Endothelial cell of umbilical vein (primary cell): ENCODE measurements around the gene DSCAML1. TPM values are rescaled to one million over a fixed set of nuclear protein-coding genes. Genes with fewer than 3 reads are reported as not detected.

Source experiments
- BruUV-seq: library from RNA; stranded (reverse); fragments of 400-500 nt; replicated peaks from 2 replicates; lab custom pipeline; 2021; lab: Mats Ljungman, UMichigan
- CTCF ChIA-PET: fragments of 300-600, 350-600 bp; sonication (Branson Sonifier 250); formaldehyde crosslinking; loops from one replicate; lab custom pipeline; 2021; ENCODE audit warnings: antibody characterized with exemption, inconsistent platforms; lab: Charles Lee
- POLR2A ChIA-PET: fragments of 300-600, 350-600 bp; sonication (Branson Sonifier 250); formaldehyde crosslinking; loops from one replicate; lab custom pipeline; 2021; ENCODE audit warnings: antibody characterized with exemption, inconsistent platforms; lab: Charles Lee
- DNase-seq: peaks from one replicate; pipeline ENCODE4 v3.0.0-alpha.2; 2011; ENCODE audit warnings: low read depth, low spot score
- FAIRE-seq: peaks from 2 replicates; lab custom pipeline; 2011; peaks lifted over from hg19 to GRCh38; lab: Jason Lieb, UNC
- H2AFZ ChIP-seq: 2 replicates; pipeline ENCODE4 v1.6.0; 2012; ENCODE audit warnings: low read depth, low read length, control low read depth, inconsistent platforms
- H3K27ac ChIP-seq: 2 replicates; pipeline ENCODE4 v1.5.1; 2011; ENCODE audit warnings: low read depth, mild to moderate bottlenecking, control low read depth, low read length, moderate library complexity; ENCODE audit not compliant: insufficient read depth
- H3K27me3 ChIP-seq, 2 experiments: 2 replicates each; pipeline versions ENCODE4 v1.6.0 to v1.6.1; 2011; ENCODE audit warnings: low read length in 2 of 2, mixed read lengths in 1 of 2; ENCODE audit not compliant: control insufficient read depth in 2 of 2, insufficient read depth in 2 of 2
- H3K36me3 ChIP-seq, 2 experiments: 2 replicates in 1 of 2; 3 replicates in 1 of 2; pipeline ENCODE4 v1.5.1; 2011; ENCODE audit warnings: low read length in 2 of 2, mild to moderate bottlenecking in 1 of 2, moderate library complexity in 1 of 2; ENCODE audit not compliant: control insufficient read depth in 2 of 2, insufficient read depth in 2 of 2; ENCODE audit errors: extremely low read depth in 1 of 2
- H3K4me1 ChIP-seq: 3 replicates; pipeline ENCODE4 v1.5.1; 2011; ENCODE audit warnings: mild to moderate bottlenecking, low read length; ENCODE audit not compliant: control insufficient read depth, insufficient read depth; ENCODE audit errors: extremely low read depth
- H3K4me2 ChIP-seq: 2 replicates; pipeline ENCODE4 v1.6.1; 2011; ENCODE audit warnings: low read length, control low read depth, mixed read lengths; ENCODE audit not compliant: insufficient read depth
- H3K4me3 ChIP-seq, 3 experiments: fragments of 200-600 bp in 1 of 3; sonication (generic), shearing (Covaris generic) in 1 of 3; replicated peaks in 1 of 3; 2 replicates each; pipeline ENCODE4 v1.5.1; 2011 to 2016; ENCODE audit warnings: control low read depth in 3 of 3, low read length in 3 of 3, mild to moderate bottlenecking in 2 of 3, inconsistent platforms in 1 of 3, low read depth in 1 of 3, moderate library complexity in 1 of 3; ENCODE audit not compliant: insufficient read depth in 1 of 3
- H3K79me2 ChIP-seq: 2 replicates; pipeline ENCODE4 v1.6.0; 2012; ENCODE audit warnings: low read length, inconsistent platforms; ENCODE audit not compliant: control insufficient read depth, insufficient read depth
- H3K9ac ChIP-seq: replicated peaks from 2 replicates; pipeline ENCODE3; 2011; ENCODE audit warnings: low read length, control low read depth; ENCODE audit not compliant: insufficient read depth; ENCODE audit errors: extremely low read depth
- H3K9me1 ChIP-seq: replicated peaks from 3 replicates; pipeline ENCODE4 v1.6.0; 2011; ENCODE audit warnings: mild to moderate bottlenecking, low read length; ENCODE audit not compliant: control insufficient read depth, insufficient read depth; ENCODE audit errors: extremely low read depth
- H3K9me3 ChIP-seq: replicated peaks from 2 replicates; pipeline ENCODE4 v1.5.1; 2012; ENCODE audit warnings: low read length, inconsistent platforms; ENCODE audit not compliant: control insufficient read depth, insufficient read depth
- H4K20me1 ChIP-seq: replicated peaks from 2 replicates; pipeline ENCODE3; 2011; ENCODE audit warnings: mild to moderate bottlenecking, low read length; ENCODE audit not compliant: control insufficient read depth, insufficient read depth; ENCODE audit errors: extremely low read depth
- EZH2 ChIP-seq: IDR thresholded peaks from 2 replicates; pipeline ENCODE4 v1.6.1; 2012; ENCODE audit warnings: borderline replicate concordance, low read depth, mild to moderate bottlenecking, moderate library complexity, low read length, inconsistent platforms; ENCODE audit not compliant: severe bottlenecking
- FOS ChIP-seq: IDR thresholded peaks from 2 replicates; pipeline ENCODE4 v1.6.1; 2011; ENCODE audit warnings: mild to moderate bottlenecking, low read length, moderate library complexity, borderline replicate concordance; ENCODE audit not compliant: insufficient read depth
- GATA2 ChIP-seq: IDR thresholded peaks from 2 replicates; pipeline ENCODE4 v1.7.0; 2011; ENCODE audit warnings: low read depth, mild to moderate bottlenecking, moderate library complexity, mixed read lengths, low read length; ENCODE audit not compliant: insufficient read length, insufficient read depth
- JUN ChIP-seq: IDR thresholded peaks from 2 replicates; pipeline ENCODE4 v1.6.1; 2011; ENCODE audit warnings: borderline replicate concordance, low read depth; ENCODE audit not compliant: insufficient read length, insufficient read depth
- MYC ChIP-seq: IDR thresholded peaks from one replicate; pipeline ENCODE4 v1.6.1; 2011; ENCODE audit warnings: mild to moderate bottlenecking, low read depth, low read length
- POLR2A ChIP-seq: IDR thresholded peaks from 2 replicates; pipeline ENCODE4 v1.6.1; 2012; ENCODE audit warnings: low read depth, mild to moderate bottlenecking, control low read depth, low read length
- POLR2AphosphoS5 ChIP-seq: IDR thresholded peaks from 2 replicates; pipeline ENCODE4 v1.6.1; 2012; ENCODE audit warnings: low read depth, mild to moderate bottlenecking, control low read depth, low read length, moderate library complexity; ENCODE audit not compliant: insufficient read depth
- dilution Hi-C: fragments of 300-500 bp; cut with MboI; formaldehyde crosslinking; loops from one replicate; pipeline ENCODE4 v1.15.0; 2019; ENCODE audit warnings: low sequenced_read_pairs; ENCODE audit not compliant: extremely low pct_ligation_motif_present
- intact Hi-C: fragments of 100-400 bp; cut with micrococcal nuclease; formaldehyde crosslinking; loops from one replicate; pipeline ENCODE4 v1.10.0; 2022
- polyA plus RNA-seq, 4 experiments: library from polyadenylated mRNA; depleted of rRNA in 3 of 4; stranded (reverse) in 3 of 4; unstranded in 1 of 4; fragments of >200 nt; gene quantifications; 2 replicates each; pipeline versions ENCODE4 v1.2.1 to v1.2.3, GENCODE V29; 2011 to 2012; ENCODE audit warnings: missing spikeins in 1 of 4
- total RNA-seq: library from RNA; stranded (reverse); gene quantifications from 2 replicates; pipeline ENCODE4 v1.2.3, GENCODE V29; 2021
- TF ChIP-seq, protein P1 (sequence below): IDR thresholded peaks from 2 replicates; pipeline ENCODE4 v1.6.1; 2011; ENCODE audit not compliant: insufficient read depth, insufficient read length
- TF ChIP-seq, protein P2 (sequence below), 2 donors: IDR thresholded peaks; 1 replicate in 1 of 2; 2 replicates in 1 of 2; pipeline ENCODE4 v1.5.1; 2011; ENCODE audit warnings: low read length in 2 of 2, mild to moderate bottlenecking in 2 of 2, moderate library complexity in 2 of 2, control low read depth in 1 of 2, inconsistent platforms in 1 of 2, low read depth in 1 of 2; ENCODE audit not compliant: insufficient read depth in 1 of 2; ENCODE audit errors: extremely low read depth in 1 of 2

The DSCAML1 gene
- total and polyA plus RNA-seq, 2 donors (not counting 3 experiments of a cell fraction or from before 2014, with no cell fraction given), result not detected

DNA sequence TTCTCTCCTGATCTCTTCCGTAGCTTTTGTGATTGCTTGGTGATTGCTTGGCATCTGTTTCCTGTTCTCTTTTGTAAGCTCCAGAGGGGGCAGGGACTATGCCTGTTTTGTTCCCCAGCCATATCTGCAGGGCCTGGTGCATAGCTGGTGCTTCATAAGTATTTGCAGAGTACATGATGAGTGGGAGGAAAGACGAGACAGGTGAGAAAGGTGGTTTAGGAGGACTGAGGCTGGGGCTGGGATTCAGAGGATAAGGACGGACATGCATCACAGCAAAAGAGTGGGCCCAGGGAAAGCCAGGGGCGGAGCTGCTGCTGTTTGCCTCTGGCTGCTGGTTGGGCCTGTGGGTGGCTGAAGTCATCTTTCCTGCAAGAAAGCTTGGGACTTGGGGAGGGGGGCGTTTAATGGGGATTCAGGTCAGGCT, 62.4 kb downstream of the DSCAML1 start:
- Histone ChIP-seq H3K9me1 (no peaks in the 10 kb centered on the region), H3K9me3 (no peaks in the 10 kb centered on the region), H4K20me1 (no peaks in the 10 kb centered on the region), H3K4me3 (no peak overlapping the region), H3K4me2 (no peak overlapping the region), H2AFZ (no peak overlapping the region), H3K27me3 (no peaks in the 10 kb centered on the region), H3K4me1 (no peaks in the 10 kb centered on the region), H3K36me3 (no peaks in the 10 kb centered on the region), H3K27ac (no peak overlapping the region), H3K9ac (no peak overlapping the region), H3K79me2 (no peaks in the 10 kb centered on the region)
- no peak for DNase-seq
- TF ChIP-seq MYC, result no peak
- TF ChIP-seq, protein P1, sequence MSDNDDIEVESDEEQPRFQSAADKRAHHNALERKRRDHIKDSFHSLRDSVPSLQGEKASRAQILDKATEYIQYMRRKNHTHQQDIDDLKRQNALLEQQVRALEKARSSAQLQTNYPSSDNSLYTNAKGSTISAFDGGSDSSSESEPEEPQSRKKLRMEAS, result no peak
- TF ChIP-seq JUN, result no peak
- no peak for TF ChIP-seq EZH2
- no peak for TF ChIP-seq FOS
- no peak for TF ChIP-seq POLR2A
- FAIRE-seq, result no peak
- ChIA-PET POLR2A (no interaction called here), CTCF (no interaction called here)
- BruUV-seq, result no TSS peak
- intact Hi-C loops (no loop called here), dilution Hi-C loops (no loop called here)

DNA sequence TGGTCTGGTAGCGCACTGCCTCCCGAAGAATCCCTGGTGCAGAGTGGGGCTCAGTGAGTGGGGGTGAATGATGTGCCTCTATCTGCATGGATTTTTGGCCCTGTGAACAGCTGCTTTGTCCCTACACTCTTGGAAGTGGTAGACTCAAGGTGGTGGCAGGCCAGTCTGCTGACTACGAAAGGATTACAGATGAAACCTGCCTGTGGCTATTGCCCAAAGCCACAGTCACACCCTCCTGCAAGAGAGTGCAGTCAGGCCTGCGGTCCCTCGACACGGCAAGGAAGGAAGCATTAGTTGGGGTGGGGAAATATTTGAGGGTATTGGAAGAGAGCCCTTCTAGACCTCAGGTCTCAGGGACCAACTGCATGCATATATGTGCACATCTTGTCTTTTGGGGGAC, 63.7 kb downstream of the DSCAML1 start:
- Histone ChIP-seq H3K79me2 (no peaks in the 10 kb centered on the region), H3K27ac (no peak overlapping the region), H3K36me3 (no peaks in the 10 kb centered on the region), H3K4me2 (no peak overlapping the region), H3K4me1 (no peaks in the 10 kb centered on the region), H2AFZ (no peak overlapping the region), H3K9ac (no peak overlapping the region), H4K20me1 (no peaks in the 10 kb centered on the region), H3K9me3 (no peaks in the 10 kb centered on the region), H3K9me1 (no peaks in the 10 kb centered on the region), H3K27me3 (peaks cover 0 to 4% of the 10 kb centered on the region in 2 experiments), H3K4me3 (no peak overlapping the region)
- TF ChIP-seq, protein P2, sequence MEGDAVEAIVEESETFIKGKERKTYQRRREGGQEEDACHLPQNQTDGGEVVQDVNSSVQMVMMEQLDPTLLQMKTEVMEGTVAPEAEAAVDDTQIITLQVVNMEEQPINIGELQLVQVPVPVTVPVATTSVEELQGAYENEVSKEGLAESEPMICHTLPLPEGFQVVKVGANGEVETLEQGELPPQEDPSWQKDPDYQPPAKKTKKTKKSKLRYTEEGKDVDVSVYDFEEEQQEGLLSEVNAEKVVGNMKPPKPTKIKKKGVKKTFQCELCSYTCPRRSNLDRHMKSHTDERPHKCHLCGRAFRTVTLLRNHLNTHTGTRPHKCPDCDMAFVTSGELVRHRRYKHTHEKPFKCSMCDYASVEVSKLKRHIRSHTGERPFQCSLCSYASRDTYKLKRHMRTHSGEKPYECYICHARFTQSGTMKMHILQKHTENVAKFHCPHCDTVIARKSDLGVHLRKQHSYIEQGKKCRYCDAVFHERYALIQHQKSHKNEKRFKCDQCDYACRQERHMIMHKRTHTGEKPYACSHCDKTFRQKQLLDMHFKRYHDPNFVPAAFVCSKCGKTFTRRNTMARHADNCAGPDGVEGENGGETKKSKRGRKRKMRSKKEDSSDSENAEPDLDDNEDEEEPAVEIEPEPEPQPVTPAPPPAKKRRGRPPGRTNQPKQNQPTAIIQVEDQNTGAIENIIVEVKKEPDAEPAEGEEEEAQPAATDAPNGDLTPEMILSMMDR (IDR thresholded peaks at IDR 0.05; ENCODE audit: extremely low read depth in 1 of 2, insufficient read depth in 1 of 2, low read depth in 1 of 2, low read length in 2 of 2), result no peak
- no peak for TF ChIP-seq JUN
- no peak for TF ChIP-seq MYC
- no peak for TF ChIP-seq FOS
- TF ChIP-seq POLR2AphosphoS5, result no peak
- TF ChIP-seq EZH2, result no peak
- no peak for TF ChIP-seq POLR2A
- TF ChIP-seq, protein P1, result no peak
- TF ChIP-seq GATA2, result no peak
- CTCF ChIA-PET, result no interaction called here
- dilution Hi-C loops (no loop called here), intact Hi-C loops (no loop called here)
- DNase-seq, result no peak
- no TSS peak for BruUV-seq
- POLR2A ChIA-PET, result no interaction called here
- FAIRE-seq, result no peak
